IMR-90 (cell line): ENCODE data around the gene VWA8. TPM values are rescaled to one million over a fixed set of nuclear protein-coding genes. Genes with fewer than 3 reads are reported as not detected.

ENCODE experiments used
- ATAC-seq: fragments of 200-7000 bp; cut with Tn5 transposase; 2 replicates; pipeline ENCODE4 v1.9.1; 2020; ENCODE audit warnings: low read depth, mild to moderate bottlenecking, moderate library complexity
- BruUV-seq: library from RNA; stranded (reverse); fragments of 400-500 nt; replicated peaks from 2 replicates; lab custom pipeline; 2021; lab: Mats Ljungman, UMichigan
- CTCF ChIA-PET: fragments of 300-600 bp; formaldehyde crosslinking; extraction: SDS; loops from one replicate; lab custom pipeline; 2021; ENCODE audit warnings: antibody characterized with exemption; lab: Yijun Ruan, JAX
- POLR2A ChIA-PET: fragments of 300-600 bp; sonication (Branson Sonifier 250); formaldehyde crosslinking; loops from one replicate; lab custom pipeline; 2022; ENCODE audit warnings: antibody characterized with exemption; ENCODE audit not compliant: unreplicated experiment; lab: Charles Lee
- DNase-seq: peaks from one replicate; pipeline ENCODE4 v3.0.0; 2013
- H2AFZ ChIP-seq: replicated peaks from 2 replicates; pipeline ENCODE3; 2013; ENCODE audit warnings: low read length, mild to moderate bottlenecking; ENCODE audit not compliant: poor library complexity
- H2AK5ac ChIP-seq: 2 replicates; pipeline ENCODE4 v1.6.1; 2013; ENCODE audit warnings: low read depth, low read length, inconsistent platforms
- H2AK9ac ChIP-seq: replicated peaks from 2 replicates; pipeline ENCODE3; 2013; ENCODE audit warnings: mild to moderate bottlenecking, low read depth, low read length, moderate library complexity; ENCODE audit not compliant: poor library complexity
- H2BK120ac ChIP-seq: 2 replicates; pipeline ENCODE4 v1.6.1; 2013; ENCODE audit warnings: low read depth, low read length, inconsistent platforms
- H2BK15ac ChIP-seq: 3 replicates; pipeline ENCODE4 v1.6.1; 2013; ENCODE audit warnings: low read depth, low read length, inconsistent platforms
- H2BK20ac ChIP-seq: 2 replicates; pipeline ENCODE4 v1.6.1; 2013; ENCODE audit warnings: low read depth, mild to moderate bottlenecking, inconsistent platforms, low read length, moderate library complexity
- H2BK5ac ChIP-seq: 2 replicates; pipeline ENCODE4 v1.6.1; 2013; ENCODE audit warnings: mild to moderate bottlenecking, low read depth, low read length, inconsistent platforms; ENCODE audit not compliant: poor library complexity, severe bottlenecking
- H3K14ac ChIP-seq: replicated peaks from 2 replicates; pipeline ENCODE4 v1.6.1; 2013; ENCODE audit warnings: low read depth, low read length, inconsistent platforms
- H3K18ac ChIP-seq: 2 replicates; pipeline ENCODE4 v1.6.1; 2013; ENCODE audit warnings: low read depth, low read length, control low read depth
- H3K23ac ChIP-seq: 2 replicates; pipeline ENCODE4 v1.6.1; 2013; ENCODE audit warnings: low read depth, low read length, inconsistent platforms
- H3K27ac ChIP-seq: 2 replicates; pipeline ENCODE4 v1.5.1; 2013; ENCODE audit warnings: mild to moderate bottlenecking, control low read depth, low read length; ENCODE audit not compliant: insufficient read depth
- H3K27me3 ChIP-seq: 2 replicates; pipeline ENCODE4 v1.6.1; 2013; ENCODE audit warnings: low read length; ENCODE audit not compliant: control insufficient read depth, insufficient read depth
- H3K36me3 ChIP-seq: 2 replicates; pipeline ENCODE4 v1.6.1; 2013; ENCODE audit warnings: low read length, mixed read lengths; ENCODE audit not compliant: control insufficient read depth, insufficient read depth
- H3K4ac ChIP-seq: 2 replicates; pipeline ENCODE4 v1.6.1; 2013; ENCODE audit warnings: low read depth, low read length, inconsistent platforms
- H3K4me1 ChIP-seq: 2 replicates; pipeline ENCODE4 v1.6.1; 2013; ENCODE audit warnings: low read length, mixed read lengths; ENCODE audit not compliant: control insufficient read depth, insufficient read depth
- H3K4me2 ChIP-seq: 2 replicates; pipeline ENCODE4 v1.6.1; 2013; ENCODE audit warnings: low read depth, mild to moderate bottlenecking, control low read depth, low read length, moderate library complexity
- H3K4me3 ChIP-seq: 2 replicates; pipeline ENCODE4 v1.5.1; 2013; ENCODE audit warnings: low read depth, mild to moderate bottlenecking, control low read depth, low read length, moderate library complexity; ENCODE audit not compliant: insufficient read depth
- H3K56ac ChIP-seq: 2 replicates; pipeline ENCODE4 v1.6.1; 2013; ENCODE audit warnings: low read length, inconsistent platforms; ENCODE audit not compliant: insufficient read depth; ENCODE audit errors: extremely low read depth
- H3K79me1 ChIP-seq, 2 experiments: 2 replicates each; pipeline ENCODE4 v1.6.1; 2013; ENCODE audit warnings: low read length in 2 of 2, inconsistent platforms in 1 of 2, low read depth in 1 of 2
- H3K9ac ChIP-seq: 2 replicates; pipeline ENCODE4 v1.6.1; 2013; ENCODE audit warnings: low read depth, low read length, control low read depth
- H3K9me1 ChIP-seq: 2 replicates; pipeline ENCODE4 v1.6.1; 2013; ENCODE audit warnings: low read length, inconsistent platforms; ENCODE audit not compliant: insufficient read depth
- H3K9me3 ChIP-seq: 2 replicates; pipeline ENCODE4 v1.6.1; 2013; ENCODE audit warnings: low read length; ENCODE audit not compliant: control insufficient read depth, insufficient read depth
- H4K20me1 ChIP-seq: 2 replicates; pipeline ENCODE4 v1.6.1; 2013; ENCODE audit warnings: low read length, inconsistent platforms; ENCODE audit not compliant: insufficient read depth
- H4K5ac ChIP-seq: 2 replicates; pipeline ENCODE4 v1.6.1; 2013; ENCODE audit warnings: mild to moderate bottlenecking, low read depth, low read length, control low read depth
- H4K8ac ChIP-seq, 2 experiments: 2 replicates each; pipeline ENCODE4 v1.6.1; 2013; ENCODE audit warnings: low read depth in 2 of 2, low read length in 2 of 2, control low read depth in 1 of 2, inconsistent platforms in 1 of 2
- H4K91ac ChIP-seq: 2 replicates; pipeline ENCODE4 v1.6.1; 2013; ENCODE audit warnings: low read depth, low read length, inconsistent platforms; ENCODE audit not compliant: insufficient read depth
- CEBPB ChIP-seq: IDR thresholded peaks from 2 replicates; pipeline ENCODE4 v1.6.1; 2012; ENCODE audit warnings: low read depth, low read length, improper control_type of control experiment
- CHD1 ChIP-seq: IDR thresholded peaks from 2 replicates; pipeline ENCODE4 v1.6.1; 2012; ENCODE audit warnings: low read depth, low read length, improper control_type of control experiment
- CTCF ChIP-seq: conservative IDR thresholded peaks from 2 replicates; pipeline ENCODE4 v1.5.1; 2012; ENCODE audit warnings: mild to moderate bottlenecking, low read depth, low read length, improper control_type of control experiment
- FOS ChIP-seq: fragments of 150-350 bp; IDR thresholded peaks from 2 replicates; pipeline ENCODE4 v1.6.1; 2016; ENCODE audit warnings: low read depth, low read length
- MAFK ChIP-seq: IDR thresholded peaks from 2 replicates; pipeline ENCODE4 v1.6.1; 2012; ENCODE audit warnings: low read depth, low read length, improper control_type of control experiment
- MAZ ChIP-seq: IDR thresholded peaks from 2 replicates; pipeline ENCODE4 v1.6.1; 2012; ENCODE audit warnings: low read depth, mild to moderate bottlenecking, low read length, improper control_type of control experiment, moderate library complexity, borderline replicate concordance
- MXI1 ChIP-seq: IDR thresholded peaks from 2 replicates; pipeline ENCODE4 v1.6.1; 2012; ENCODE audit warnings: low read depth, mild to moderate bottlenecking, low read length, moderate library complexity, borderline replicate concordance
- NFE2L2 ChIP-seq: fragments of 150-350 bp; IDR thresholded peaks from 2 replicates; pipeline ENCODE4 v1.6.1; 2016; ENCODE audit warnings: low read depth, mild to moderate bottlenecking, low read length
- POLR2A ChIP-seq: IDR thresholded peaks from 2 replicates; pipeline ENCODE4 v1.6.1; 2012; ENCODE audit warnings: mild to moderate bottlenecking, low read depth, low read length
- RAD21 ChIP-seq: IDR thresholded peaks from 2 replicates; pipeline ENCODE4 v1.6.1; 2012; ENCODE audit warnings: low read length, improper control_type of control experiment
- RFX5 ChIP-seq: IDR thresholded peaks from 2 replicates; pipeline ENCODE4 v1.8.0; 2012; ENCODE audit warnings: low read depth, mild to moderate bottlenecking, low read length, moderate library complexity
- SMC3 ChIP-seq: fragments of 150-350 bp; IDR thresholded peaks from 2 replicates; pipeline ENCODE4 v1.6.1; 2016; ENCODE audit warnings: low read depth, mild to moderate bottlenecking, antibody characterized with exemption, low read length, moderate library complexity
- WGBS, 2 experiments: methylation state at CpG; one replicate each; pipeline versions ENCODE4 v1.1.5 to v1.1.7; 2013; ENCODE audit warnings: missing lambda C conversion rate in 2 of 2; ENCODE audit not compliant: insufficient read length in 1 of 2; ENCODE audit errors: extremely low coverage in 2 of 2; 5-methylcytosine and 5-hydroxymethylcytosine counted together
- dilution Hi-C: fragments of 300-500 bp; cut with HindIII; formaldehyde crosslinking; loops from one replicate; pipeline ENCODE4 v1.14.3; 2018; ENCODE audit warnings: low sequenced_read_pairs; ENCODE audit not compliant: unreplicated experiment
- in situ Hi-C: fragments of 300-500 bp; cut with MboI; formaldehyde crosslinking; loops from 3 replicates; pipeline ENCODE4 v1.14.3; 2019; ENCODE audit warnings: low sequenced_read_pairs, inconsistent platforms, mixed read lengths
- intact Hi-C: fragments of 100-400 bp; cut with micrococcal nuclease; formaldehyde crosslinking; loops from 2 replicates; pipeline ENCODE4 v1.10.0; 2022
- polyA plus RNA-seq, 3 experiments: library from polyadenylated mRNA; depleted of rRNA; stranded (reverse); fragments of >200 nt; gene quantifications; 2 replicates each; pipeline ENCODE4 v1.2.3, GENCODE V29; 2012; ENCODE audit warnings: low replicate concordance in 1 of 3
- total RNA-seq: library from RNA; depleted of rRNA; stranded (reverse); fragments of >200 nt; gene quantifications from 2 replicates; pipeline ENCODE4 v1.2.3, GENCODE V29; 2012
- TF ChIP-seq, protein P1 (sequence below): fragments of 150-350 bp; IDR thresholded peaks from 2 replicates; pipeline ENCODE4 v1.6.1; 2016; ENCODE audit warnings: low read depth, mild to moderate bottlenecking, low read length, moderate library complexity, borderline replicate concordance

VWA8 gene
- total and polyA plus RNA-seq, 2 of the 4 experiments (the other 2 are of a cell fraction) = 5.9 to 18.3 TPM

GRCh38 chr13:41611385-41611784 lies 349.5 kb downstream of the VWA8 start:
- H2AFZ ChIP-seq = no peak overlapping the region
- peak overlapping the region; percentile 95 for H4K91ac ChIP-seq
- no peaks in the 10 kb centered on the region for H3K27me3 ChIP-seq
- POLR2A ChIA-PET = no interaction called here
- TF ChIP-seq SMC3 (no peak), RAD21 (no peak), CHD1 (no peak), MAZ (no peak), CTCF (no peak), MAFK (no peak), MXI1 (no peak), NFE2L2 (no peak), CEBPB (no peak), RFX5 (no peak), FOS (no peak), POLR2A (no peak)
- TF ChIP-seq, protein P1, sequence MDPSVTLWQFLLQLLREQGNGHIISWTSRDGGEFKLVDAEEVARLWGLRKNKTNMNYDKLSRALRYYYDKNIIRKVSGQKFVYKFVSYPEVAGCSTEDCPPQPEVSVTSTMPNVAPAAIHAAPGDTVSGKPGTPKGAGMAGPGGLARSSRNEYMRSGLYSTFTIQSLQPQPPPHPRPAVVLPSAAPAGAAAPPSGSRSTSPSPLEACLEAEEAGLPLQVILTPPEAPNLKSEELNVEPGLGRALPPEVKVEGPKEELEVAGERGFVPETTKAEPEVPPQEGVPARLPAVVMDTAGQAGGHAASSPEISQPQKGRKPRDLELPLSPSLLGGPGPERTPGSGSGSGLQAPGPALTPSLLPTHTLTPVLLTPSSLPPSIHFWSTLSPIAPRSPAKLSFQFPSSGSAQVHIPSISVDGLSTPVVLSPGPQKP = no peak
- DNase-seq (no peak), ATAC-seq (no peak)
- H3K18ac ChIP-seq = peak overlapping the region; percentile 98
- intact Hi-C loops (loop anchor here (2.0 kb wide), 1 partner anchor 33 kb away; no protein-coding TSS in a partner anchor), dilution Hi-C loops (no loop called here), in situ Hi-C loops (no loop called here)
- H2BK20ac ChIP-seq = peak overlapping the region; percentile 93
- peak overlapping the region; percentile 59 to 92 for H4K8ac ChIP-seq
- no peak overlapping the region for H2AK9ac ChIP-seq
- peak overlapping the region; percentile 65; the same call in 1 of the 2 replicates for H3K56ac ChIP-seq
- H3K79me1 ChIP-seq = peaks cover 0 to 21% of the 10 kb centered on the region in 2 experiments; a peak in 2 of 4 replicates
- no peaks in the 10 kb centered on the region for H4K20me1 ChIP-seq
- peaks cover 33% of the 10 kb centered on the region for H3K4me1 ChIP-seq
- H4K5ac ChIP-seq = peak overlapping the region; percentile 84
- peaks cover 31% of the 10 kb centered on the region for H3K9me1 ChIP-seq
- H2BK120ac ChIP-seq = peak overlapping the region; percentile 92
- H2BK15ac ChIP-seq = peak overlapping the region; percentile 98; the same call in 2 of the 3 replicates
- H3K27ac ChIP-seq = peak overlapping the region; percentile 96
- H3K4me3 ChIP-seq = no peak overlapping the region
- CTCF ChIA-PET = interaction anchor here (0.8 to 1.1 kb wide), 3 partner anchors 40 to 152 kb away, joined by 3 read pairs; no protein-coding TSS in a partner anchor
- H3K9me3 ChIP-seq = no peaks in the 10 kb centered on the region
- H3K9ac ChIP-seq = peak overlapping the region; percentile 60; the same call in 1 of the 2 replicates
- H3K4me2 ChIP-seq = no peak overlapping the region
- 0 out of 2 replicates have a peak, but pooled peaks cover 2% of the 10 kb centered on the region for H3K36me3 ChIP-seq
- H3K14ac ChIP-seq = peak overlapping the region; percentile 89
- peak overlapping the region; percentile 93 for H2BK5ac ChIP-seq
- H3K4ac ChIP-seq = peak overlapping the region; percentile 91
- peak overlapping the region; percentile 93 for H2AK5ac ChIP-seq
- peak overlapping the region; percentile 52; the same call in 1 of the 2 replicates for H3K23ac ChIP-seq
- no TSS peak for BruUV-seq
- WGBS, 2 experiments = 100% methylated on average over 1 of the region's 8 CpGs; no CpG with 5 or more reads in 1 of the 2 experiments
